Activated naive CD4-positive, alpha-beta T cell treated with Interleukin-2 at 50 U/mL for 16 hours (primary cell): ENCODE results near the gene EDEM1.
"Not testable (repeated sequence)": the region's sequence is repeated elsewhere in the genome, so short reads cannot be mapped to it uniquely, and the experiment has no call there.

Experiments used
- DNase-seq: peaks from one replicate; pipeline ENCODE4 v3.0.0-alpha.2; 2020

EDEM1 gene

DNA sequence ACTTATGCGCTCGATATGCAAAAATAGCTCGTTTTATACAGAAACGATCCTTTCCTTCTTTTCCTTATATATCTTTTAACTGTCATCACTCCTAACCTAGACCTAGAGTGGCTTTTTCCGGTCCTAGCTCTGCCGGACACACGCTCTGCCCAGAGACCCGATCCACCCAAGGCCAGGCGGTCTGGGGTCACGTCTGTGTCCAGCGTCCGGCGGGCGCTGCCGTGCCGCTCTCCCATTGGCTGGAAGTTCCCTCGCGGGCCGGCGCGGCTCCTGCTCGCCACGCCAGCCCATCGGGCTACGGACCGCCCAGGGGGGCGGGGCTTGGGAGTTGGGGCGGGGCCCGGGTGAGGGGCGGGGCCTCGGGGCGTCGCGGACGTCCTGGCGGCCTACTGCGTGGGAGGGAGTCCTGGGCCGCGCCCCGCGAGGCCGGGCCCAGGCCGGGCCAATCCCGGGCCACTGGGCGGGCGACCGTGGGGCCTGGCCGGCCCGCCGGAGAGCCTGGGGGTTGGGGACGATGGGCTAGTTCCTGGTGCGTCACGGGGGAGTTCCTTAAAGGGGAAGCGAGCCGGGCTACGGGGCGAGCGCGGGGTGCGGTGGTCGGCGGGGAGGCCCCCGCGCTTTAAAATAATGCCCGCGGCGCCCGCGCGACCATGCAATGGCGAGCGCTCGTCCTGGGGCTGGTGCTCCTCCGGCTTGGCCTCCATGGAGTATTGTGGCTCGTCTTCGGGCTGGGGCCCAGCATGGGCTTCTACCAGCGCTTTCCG is at the start of gene EDEM1:
Gene EDEM1, plus strand, starts transcription at position 552 of the 764 bp plus-strand sequence. Its CDS starts 99 bp downstream, at position 651.
- peak; percentile 96 for DNase-seq

DNA sequence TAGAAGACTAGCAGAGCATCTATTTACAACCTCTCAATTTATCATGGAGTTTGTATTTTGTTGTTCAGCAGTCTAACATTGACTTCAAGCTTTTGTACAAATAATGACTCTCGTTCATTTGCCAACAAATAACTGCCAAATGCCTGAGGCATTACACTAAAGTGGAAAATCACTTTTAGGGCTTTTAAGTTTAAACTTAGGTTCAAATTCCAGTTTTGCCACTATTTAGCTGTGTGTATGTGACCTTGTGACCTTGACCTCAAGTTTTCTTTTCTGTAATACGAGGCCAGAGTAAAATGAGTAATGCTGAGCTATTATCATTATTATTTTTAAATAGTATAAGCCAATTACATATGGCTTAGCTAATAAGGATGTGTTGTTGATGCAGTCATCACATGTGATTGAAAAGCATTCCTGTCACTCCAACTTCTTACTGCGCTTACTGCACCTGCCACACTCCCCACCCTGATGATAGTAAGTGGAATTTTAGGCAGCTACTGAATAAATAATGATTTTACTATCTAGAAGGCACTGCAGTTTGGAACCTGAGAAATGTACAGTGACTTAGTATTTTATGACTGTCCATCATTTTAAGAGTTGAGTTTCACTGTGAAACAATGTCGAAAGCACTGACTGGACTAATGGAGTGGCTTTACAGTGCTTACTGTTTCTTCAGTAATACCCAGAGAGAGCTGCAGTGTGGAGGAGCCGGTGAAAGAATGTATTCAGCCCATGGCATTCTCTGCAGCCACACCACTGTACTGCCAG is 49.1 kb upstream of the EDEM1 start:
- DNase-seq = no peak

DNA sequence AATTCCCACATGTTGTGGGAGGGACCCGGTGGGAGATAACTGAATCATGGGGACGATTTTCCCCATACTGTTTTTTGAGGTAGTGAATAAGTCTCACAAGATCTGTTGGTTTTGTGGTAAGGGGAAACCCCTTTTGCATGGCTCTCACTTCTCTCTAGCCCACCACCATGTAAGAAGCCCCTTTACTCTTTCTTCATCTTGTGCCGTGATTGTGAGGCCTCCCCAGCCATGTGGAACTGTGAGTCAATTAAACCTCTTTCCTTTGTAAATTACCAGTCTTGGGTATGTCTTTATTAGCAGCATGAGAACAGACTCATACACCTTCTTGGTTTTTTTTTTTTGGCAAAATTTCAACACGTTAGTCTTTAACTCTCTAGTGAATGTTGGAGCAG is 47.3 kb upstream of the EDEM1 start:
- no peak for DNase-seq

DNA sequence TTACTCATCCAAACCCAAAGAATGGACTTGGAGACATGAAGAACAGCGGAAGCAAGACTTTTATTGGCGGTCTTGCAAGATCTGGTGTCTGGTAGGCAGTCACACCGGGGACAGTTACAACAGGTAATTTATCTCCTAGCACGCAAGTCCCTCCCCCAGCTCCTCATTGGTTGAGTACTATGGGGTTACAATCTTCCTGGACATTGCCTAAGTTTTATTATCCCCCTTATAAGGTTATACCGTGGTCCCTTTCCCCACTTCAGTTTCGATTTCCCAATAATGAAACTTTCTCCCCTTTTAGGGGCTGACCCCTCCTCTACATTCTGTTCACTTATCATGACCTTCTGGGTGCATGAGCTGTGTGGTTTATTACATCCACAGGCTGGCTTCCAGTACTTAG is 46.7 kb upstream of the EDEM1 start:
- no peak for DNase-seq

DNA sequence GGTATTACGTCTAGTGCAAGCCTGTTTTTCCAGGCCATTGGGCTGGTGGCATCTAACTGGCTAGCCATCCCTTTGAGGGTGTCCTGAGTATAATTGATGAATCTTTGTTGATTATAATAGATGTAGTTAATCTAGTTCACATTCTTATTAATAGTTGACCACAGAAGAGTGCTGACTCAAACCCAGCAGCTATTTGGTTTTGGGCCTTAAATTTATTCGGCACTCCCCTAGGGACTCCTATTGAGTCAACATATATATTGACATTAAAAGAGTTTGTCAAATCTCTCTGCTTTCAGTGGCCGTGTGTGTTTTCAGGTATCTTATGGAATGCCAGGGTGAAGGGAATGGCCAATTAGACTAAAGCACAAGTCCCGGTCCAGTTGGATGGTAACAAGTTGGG is 45.7 kb upstream of the EDEM1 start:
- no peak for DNase-seq

DNA sequence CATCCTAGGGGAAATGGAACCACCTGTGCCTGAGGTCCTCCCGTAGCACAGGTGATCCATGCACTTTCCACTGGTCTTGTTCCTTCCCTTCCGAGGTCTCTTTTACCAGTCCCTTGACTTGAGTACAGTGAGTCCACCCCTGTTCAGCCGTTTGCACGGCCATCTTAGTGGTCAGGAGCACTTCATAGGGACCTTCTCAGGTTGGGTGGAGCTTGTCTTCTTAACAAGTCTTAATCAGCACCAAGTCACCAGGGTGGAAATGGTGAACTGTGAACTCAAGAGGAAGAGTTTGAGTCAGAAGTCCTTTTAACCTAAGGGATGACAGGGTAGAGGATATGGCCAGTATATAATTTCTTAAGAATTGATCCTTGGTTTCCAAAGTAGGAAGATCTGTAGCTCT is 44.0 kb upstream of the EDEM1 start:
- DNase-seq = no peak

DNA sequence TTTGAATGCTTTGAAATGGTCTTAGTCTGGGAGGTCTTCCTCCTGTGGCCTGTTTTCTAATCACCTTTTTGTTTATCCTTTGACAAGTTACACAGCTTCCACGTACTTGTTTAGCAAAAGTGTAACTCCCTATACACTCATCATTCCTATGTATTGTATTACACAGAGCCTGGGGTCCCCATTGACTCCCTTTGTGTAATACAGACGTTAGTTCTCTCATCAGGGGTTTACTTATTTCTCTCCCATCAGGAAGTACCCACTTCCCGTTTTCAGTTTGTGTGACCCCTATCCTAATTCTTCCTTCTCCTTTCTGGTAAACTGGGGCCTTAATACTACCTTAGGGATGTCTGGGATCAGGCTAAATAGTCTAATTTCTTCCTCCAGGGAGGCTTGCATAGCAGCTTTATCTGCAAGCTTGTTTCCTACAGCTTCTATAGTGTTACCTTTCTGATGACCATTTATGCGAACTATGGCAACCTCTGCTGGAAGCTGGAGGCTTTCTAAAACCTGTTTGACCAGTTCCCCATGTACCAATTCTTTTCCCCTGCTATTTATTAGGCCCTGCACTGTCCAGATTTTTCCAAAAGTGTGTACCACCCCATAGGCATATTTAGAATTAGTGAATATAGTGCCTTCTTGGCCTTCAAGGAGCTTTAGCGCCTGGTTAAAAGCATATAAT is 43.1 kb upstream of the EDEM1 start:
- no peak for DNase-seq

DNA sequence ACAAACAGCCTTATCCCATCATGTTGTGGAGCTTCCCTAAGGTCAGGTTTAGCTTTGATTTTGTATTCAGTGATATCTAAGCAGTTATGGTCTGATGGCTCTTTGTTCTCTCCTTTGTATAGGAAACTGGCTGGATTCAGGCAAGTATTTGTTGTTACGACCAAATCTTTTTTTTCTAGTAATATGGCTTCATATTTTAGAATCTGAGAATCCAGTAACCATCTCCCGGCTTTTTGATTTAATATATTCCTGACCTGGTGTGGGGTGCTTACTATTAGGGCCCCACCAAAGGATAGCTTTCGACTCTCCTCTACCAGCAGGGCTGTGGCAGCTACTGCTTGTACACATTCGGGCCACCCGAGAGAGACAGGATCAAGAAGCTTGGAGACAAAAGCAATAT is 42.4 kb upstream of the EDEM1 start:
- no peak for DNase-seq

DNA sequence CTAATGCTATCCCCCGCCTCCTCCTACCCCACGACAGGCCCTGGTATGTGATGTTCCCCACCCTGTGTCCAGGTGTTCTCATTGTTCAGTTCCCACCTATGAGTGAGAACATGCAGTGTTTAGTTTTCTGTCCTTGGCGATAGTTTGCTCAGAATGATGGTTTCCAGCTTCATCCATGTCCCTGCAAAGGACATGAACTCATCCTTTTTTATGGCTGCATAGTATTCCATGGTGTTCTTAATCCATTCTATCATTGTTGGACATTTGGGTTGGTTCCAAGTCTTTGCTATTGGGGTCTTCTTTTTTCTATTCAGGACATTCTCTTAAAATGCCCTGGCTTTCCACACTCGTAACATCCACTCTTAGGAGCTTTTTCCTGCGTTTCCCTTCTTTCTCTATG is 40.4 kb upstream of the EDEM1 start:
- DNase-seq = not testable (repeated sequence)

DNA sequence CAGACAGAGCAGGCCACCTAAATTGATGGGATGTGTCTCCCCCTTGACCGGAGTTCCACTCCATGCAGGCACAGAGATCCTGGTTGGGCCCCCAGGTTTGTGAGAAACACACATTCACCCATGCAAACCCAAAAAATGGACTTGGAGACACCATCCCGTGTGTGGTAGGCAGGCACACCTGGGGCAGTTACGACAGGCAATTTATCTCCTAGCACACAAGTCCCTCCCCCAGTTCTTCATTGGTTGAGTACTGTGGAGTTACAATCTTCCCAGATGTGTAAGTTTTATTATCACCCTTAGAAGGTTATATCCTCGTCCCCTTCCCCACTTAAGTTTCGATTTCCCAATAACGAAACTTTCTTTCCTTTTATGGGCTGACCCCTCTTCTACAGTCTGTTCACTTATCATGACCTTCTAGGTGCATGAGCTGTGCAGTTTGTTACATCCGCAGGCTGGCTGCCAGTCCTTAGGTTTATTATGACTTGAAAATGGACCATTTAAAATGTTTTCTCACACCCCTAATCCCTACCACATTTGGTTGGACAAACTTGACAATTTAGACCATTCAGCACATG is 38.1 kb upstream of the EDEM1 start:
- no peak for DNase-seq

DNA sequence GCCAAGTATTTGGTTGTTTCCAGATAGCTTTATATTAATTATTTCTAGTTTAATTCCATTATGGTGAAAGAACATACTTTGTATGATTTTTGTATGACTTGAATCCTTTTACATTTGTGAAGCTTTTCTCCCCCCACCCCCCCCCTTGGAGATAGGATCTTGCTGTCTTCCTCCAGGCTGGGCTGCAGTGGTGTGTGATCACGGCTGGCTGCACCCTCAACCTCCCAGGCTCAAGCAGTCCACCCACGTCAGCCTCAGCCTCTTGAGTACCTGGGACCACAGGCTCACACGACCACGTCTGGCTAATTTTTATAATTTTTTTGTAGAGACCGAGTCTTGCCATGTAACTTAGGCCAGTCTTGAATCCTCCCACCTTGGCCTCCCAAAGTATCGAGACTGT is 35.9 kb upstream of the EDEM1 start:
- DNase-seq = no peak

DNA sequence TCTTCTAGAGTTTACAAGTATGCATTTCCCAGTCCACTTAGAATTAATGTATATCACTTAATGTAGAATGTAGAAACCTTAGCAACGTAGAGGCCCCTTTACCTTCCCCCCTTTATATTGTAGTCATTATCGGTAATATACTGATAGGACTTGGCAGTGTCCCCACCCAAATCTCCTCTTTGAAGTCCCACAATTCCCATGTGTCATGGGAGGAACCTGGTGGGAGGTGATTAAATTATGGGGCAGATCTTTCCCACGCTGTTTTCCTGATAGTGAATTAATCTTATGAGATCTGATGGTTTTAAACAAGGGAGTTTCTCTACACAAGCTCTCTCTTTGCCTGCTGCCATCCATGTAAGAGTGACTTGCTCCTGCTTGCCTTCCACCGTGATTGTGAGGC is 34.4 kb upstream of the EDEM1 start:
- no peak for DNase-seq

DNA sequence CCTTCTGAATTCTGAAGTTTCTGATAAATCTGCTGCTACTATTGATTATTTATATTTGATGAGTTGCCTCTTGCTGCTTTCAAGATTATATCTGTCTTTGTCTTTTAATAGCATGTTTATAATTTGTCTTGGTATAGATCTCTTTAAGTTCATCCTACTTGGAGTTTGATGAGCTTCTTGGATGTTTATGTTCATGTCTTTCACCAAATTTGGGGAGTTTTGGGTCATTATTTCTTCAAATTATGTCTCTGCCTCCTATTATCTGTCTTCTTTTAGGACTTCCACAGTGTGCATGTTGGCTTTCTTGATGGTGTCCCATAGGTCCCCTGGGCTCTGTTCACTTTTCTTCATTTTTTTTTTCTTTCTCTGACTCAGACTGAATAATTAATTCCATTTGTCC is 32.3 kb upstream of the EDEM1 start:
- DNase-seq = no peak

DNA sequence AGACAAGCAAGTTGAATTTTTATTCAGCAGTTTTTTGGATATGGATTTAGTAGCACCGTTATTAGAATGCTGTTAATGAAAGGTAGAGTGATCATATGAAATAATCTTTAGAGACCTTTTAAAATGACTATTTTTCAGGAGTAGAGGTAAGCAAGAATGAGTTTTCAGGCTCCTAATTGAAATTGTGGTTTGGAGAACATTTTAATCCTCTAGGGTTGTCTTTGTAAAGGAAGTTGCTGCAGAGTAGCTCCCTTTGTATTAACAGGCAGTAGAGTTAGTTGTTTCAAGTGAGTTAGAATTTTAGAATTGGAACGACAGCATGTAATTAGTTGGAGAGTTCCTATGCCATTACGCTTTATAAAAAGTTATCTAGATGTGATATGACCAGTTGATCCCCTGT is 27.2 kb upstream of the EDEM1 start:
- DNase-seq = no peak

DNA sequence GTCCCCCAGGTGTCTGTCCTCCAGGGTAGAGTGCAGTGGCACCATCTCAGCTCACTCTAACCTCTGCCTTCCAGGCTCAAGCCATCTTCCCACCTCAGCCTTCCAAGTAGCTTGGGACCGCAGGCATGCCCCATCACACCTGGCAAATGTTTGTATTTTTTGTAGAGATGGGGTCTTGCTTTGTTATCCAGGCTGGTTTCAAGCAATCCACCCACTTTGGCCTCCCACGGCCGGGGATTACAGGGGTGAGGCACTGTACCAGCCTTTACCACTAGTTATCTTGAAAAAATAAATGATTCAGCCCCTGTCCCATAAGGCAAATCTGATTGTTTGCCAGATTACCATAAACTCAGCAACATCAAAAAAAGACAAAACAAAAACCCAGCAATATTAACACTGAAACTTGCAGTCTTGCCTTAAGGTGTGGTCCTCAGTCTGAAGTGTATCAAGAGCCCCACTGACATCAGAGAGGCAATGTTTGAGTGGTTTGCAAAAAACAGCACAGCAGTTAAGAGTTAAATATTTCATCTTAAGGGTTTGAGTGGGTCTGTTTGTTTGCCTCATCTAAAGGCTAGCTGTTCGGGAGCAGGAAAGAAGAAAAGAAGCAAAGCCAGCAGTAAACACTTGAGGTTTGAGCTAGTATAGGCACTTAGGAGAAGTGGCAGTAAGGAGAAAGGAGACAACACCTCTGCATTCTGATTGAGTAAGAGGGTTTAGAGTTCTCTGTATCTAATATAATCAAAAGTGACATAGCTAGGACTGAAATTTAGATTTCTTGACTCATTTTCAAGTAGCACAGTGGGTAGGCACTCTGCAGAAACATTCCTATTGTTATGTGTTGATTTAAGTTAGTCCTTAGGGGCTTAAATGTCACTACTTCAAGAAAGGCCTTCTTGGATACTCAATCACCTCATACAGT is 26.3 kb upstream of the EDEM1 start:
- peak; percentile 31 for DNase-seq

DNA sequence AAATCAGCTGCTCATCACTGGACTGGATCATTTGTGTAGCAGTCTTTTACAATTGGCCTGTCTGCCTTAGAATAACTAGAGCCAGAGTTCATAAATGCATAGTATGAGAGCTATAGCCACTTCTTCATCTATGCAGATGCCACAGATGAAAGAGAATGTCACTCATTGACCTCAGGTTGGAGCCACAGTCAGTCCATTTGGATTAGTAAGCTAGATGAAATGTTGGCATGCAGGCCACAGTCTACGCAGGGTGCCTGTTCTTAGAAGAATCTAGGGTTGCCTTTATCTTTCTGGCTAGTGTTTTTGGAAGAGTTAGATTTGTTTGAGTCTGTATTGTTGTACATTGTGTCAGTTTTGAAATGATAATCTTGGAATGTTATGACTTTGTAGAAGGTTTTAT is 25.4 kb upstream of the EDEM1 start:
- DNase-seq = no peak

DNA sequence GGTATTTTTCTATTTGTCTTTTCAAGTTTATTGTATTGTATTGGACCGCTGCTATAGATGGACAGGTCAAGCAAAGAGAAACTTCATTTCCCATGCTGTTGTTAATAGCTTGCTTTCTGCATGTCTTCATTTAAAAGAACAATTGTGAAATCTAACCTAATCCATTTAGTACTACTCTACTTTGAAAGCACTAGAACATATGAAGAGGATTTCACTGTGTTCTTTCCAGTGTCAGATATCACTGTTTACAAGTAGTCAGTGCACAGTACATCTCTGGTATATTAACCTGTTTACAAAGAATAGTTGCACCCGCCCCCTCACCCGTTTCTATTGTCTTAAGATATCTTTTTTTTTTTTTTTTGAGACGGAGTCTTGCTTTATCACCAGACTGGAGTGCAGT is 21.8 kb upstream of the EDEM1 start:
- no peak for DNase-seq

DNA sequence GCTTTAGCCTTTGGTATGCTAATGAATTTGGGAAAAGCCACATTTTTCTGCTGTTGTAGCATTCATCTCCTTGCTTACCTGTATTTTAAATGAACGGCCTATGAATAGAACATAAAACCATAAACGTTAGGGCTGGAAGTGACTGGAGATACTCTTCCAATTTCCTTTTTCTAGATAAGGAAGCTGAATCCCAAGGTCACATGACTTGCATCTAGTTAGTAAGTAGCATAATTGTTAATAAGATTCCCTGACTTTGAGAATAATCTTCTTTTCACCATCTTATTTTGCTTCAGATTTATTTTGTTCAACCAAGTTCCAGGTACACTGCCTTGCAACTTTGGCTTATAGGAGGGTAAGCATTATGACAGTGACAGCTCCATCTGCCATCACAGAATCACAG is 20.7 kb upstream of the EDEM1 start:
- DNase-seq = no peak

DNA sequence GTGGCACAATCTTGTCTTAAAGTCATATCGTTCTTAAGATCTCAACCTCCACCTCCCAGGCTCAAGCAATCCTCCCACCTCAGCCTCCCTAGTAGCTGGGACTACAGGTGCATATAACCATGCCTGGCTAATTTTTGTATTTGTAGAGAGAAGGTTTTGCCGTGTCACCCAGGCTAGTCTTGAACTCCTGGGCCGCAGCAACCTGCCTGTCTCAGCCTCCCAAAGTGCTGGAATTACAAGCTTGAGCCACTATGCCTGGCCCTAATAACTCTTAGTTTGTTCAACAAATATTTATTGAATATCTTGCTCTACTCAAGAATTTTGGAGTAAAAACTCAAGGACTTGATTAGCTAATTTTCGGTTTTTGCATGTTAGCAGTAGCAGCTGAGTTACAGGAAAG is 19.4 kb upstream of the EDEM1 start:
- no peak for DNase-seq

DNA sequence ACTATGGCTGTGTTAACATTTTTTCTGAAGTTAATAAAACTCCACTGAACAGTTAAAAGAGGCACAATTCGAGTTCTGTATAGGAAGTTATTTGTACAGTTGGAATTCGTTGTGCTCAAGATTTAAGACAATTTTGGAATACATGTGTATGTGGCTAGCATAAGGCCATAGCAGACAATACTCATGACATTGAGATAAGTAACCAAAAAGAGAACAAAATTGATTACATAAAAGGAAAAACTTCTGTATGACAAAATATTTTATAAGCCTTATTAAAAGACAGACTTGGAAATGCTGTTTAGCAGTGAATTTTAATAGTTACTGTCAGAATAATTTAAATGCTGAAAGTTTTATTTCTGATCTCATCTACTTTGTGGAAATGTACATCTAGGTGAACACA is 17.7 kb upstream of the EDEM1 start:
- no peak for DNase-seq

DNA sequence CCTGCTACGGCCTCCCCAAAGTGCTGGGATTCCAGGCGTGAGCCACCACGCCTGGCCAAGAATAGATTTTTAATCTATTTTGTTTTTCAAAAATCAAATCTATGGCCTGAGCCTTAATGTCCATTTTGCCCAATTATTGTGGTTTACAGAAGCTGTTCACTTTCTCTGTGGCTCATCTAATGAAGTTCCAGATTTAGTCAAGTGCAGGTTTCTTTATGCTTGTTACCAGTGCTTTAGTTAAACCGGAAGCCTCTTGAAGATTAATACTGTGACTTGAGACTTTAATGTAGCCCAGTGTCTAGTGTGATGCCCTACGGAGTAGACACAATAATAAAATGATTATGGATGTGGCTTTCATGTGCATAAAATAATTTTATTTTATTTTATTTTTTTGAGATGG is 16.5 kb upstream of the EDEM1 start:
- DNase-seq = no peak

DNA sequence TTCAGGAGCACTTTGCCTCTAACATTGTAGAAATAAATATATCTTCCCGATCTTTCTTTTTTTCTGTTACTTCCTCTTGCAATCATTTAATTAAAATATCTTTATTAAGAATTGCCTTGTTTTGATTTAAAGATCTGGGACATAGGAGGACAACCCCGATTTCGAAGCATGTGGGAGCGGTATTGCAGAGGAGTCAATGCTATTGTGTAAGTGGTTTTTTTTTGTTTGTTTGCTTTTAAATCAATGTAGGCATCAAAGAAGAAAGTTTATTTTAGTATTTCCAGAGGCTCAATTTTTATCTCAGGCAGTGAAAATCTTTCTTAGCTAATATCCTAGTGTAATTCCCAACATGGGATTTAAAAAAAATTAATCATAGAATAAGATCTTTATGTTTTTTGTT is 15.5 kb upstream of the EDEM1 start:
- DNase-seq = no peak

DNA sequence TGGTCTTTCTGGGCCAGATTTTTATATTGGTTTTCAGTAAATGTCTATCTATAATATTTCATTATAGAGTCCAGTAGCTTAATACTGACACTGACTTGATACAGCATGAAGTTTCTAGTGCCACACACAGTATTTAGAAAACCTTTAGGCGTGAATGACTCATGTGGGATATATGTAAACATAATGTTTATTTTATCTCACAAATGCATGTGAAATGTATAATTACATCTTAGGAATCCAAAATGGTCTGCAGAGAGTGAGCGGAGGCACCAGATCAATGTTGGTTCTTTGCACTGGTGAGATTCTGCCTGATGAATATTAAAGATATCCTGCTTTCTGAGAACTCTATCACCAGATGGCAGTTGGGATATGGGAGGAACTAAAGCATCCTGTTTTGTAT is 8.5 kb upstream of the EDEM1 start:
- not testable (repeated sequence) for DNase-seq
